Activated T-cell treated with anti-CD3 and anti-CD28 coated beads, Interleukin-2, amount 50 U/mL, for 4 hours (primary cell): ENCODE data around the gene MAGEB1. TPM values are rescaled to one million over a fixed set of nuclear protein-coding genes. Genes with fewer than 3 reads are reported as not detected.

Experiments
- ATAC-seq, 2 donors: fragments of 200-7000 bp; cut with Tn5 transposase; one replicate each; pipeline ENCODE4 v1.10.0; 2021
- DNase-seq: peaks from one replicate; pipeline ENCODE4 v3.0.0-alpha.2; 2020
- H3K27me3 Mint-ChIP-seq: one replicate; pipeline ENCODE4 v1.8.0; 2021; ENCODE audit warnings: low read depth, mixed read lengths
- H3K36me3 Mint-ChIP-seq: one replicate; pipeline ENCODE4 v1.8.0; 2022; ENCODE audit warnings: mixed read lengths; ENCODE audit not compliant: insufficient read depth
- H3K4me1 Mint-ChIP-seq: one replicate; pipeline ENCODE4 v1.8.0; 2021; ENCODE audit warnings: low read depth, mixed read lengths
- H3K4me3 Mint-ChIP-seq: one replicate; pipeline ENCODE4 v1.8.0; 2021; ENCODE audit warnings: mild to moderate bottlenecking, moderate library complexity, mixed read lengths
- H3K9me3 Mint-ChIP-seq: one replicate; pipeline ENCODE4 v1.8.0; 2021; ENCODE audit warnings: mixed read lengths
- total RNA-seq, 3 donors: library from RNA; stranded (reverse); gene quantifications; one replicate each; pipeline ENCODE4 v1.2.1, GENCODE V29; 2021

The MAGEB1 gene
- not detected for total RNA-seq

GRCh38 chrX:30246769-30247489, at the start of gene MAGEB1:
MAGEB1 (plus strand) TSS chrX:30247146; CDS start chrX:30250494, 3,348 bp downstream.
- ATAC-seq (no peak), DNase-seq (no peak)
- no peaks in the 10 kb centered on the region for H3K36me3 Mint-ChIP-seq
- H3K4me1 Mint-ChIP-seq: no peaks in the 10 kb centered on the region
- H3K9me3 Mint-ChIP-seq: no peaks in the 10 kb centered on the region
- no peak within 1 kb of the TSS for H3K4me3 Mint-ChIP-seq
- no peaks in the 10 kb centered on the region for H3K27me3 Mint-ChIP-seq

- Mint-ChIP-seq H3K4me1 (no peaks in the 10 kb centered on the region), H3K36me3 (no peaks in the 10 kb centered on the region), H3K9me3 (no peaks in the 10 kb centered on the region), H3K4me3 (no peak overlapping the region), H3K27me3 (no peaks in the 10 kb centered on the region)
- no peak for DNase-seq
- no peak for ATAC-seq
These were observed 34.8 kb upstream of the MAGEB1 start for GRCh38 chrX:30212172-30212571.

- Mint-ChIP-seq H3K27me3 (no peaks in the 10 kb centered on the region), H3K9me3 (no peaks in the 10 kb centered on the region), H3K36me3 (no peaks in the 10 kb centered on the region), H3K4me1 (no peaks in the 10 kb centered on the region), H3K4me3 (no peak within 1 kb of the TSS)
- ATAC-seq: no peak
- no peak for DNase-seq
These were observed 31.5 kb upstream of the MAGEB1 start, which contains the start of gene MAGEB2 for GRCh38 chrX:30215357-30215843. MAGEB2 (plus strand) TSS chrX:30215563; CDS start chrX:30218581, 3,018 bp downstream.

- Mint-ChIP-seq H3K27me3 (no peaks in the 10 kb centered on the region), H3K4me1 (no peaks in the 10 kb centered on the region)
These were observed 29.5 kb upstream of the MAGEB1 start for GRCh38 chrX:30217465-30217864.

GRCh38 chrX:30219372-30219771, 27.6 kb upstream of the MAGEB1 start:
- DNase-seq: no peak
- H3K4me1 Mint-ChIP-seq: no peaks in the 10 kb centered on the region
- H3K36me3 Mint-ChIP-seq: no peaks in the 10 kb centered on the region
- no peak overlapping the region for H3K4me3 Mint-ChIP-seq
- no peaks in the 10 kb centered on the region for H3K27me3 Mint-ChIP-seq
- no peaks in the 10 kb centered on the region for H3K9me3 Mint-ChIP-seq
- no peak for ATAC-seq

More at GRCh38 chrX:30217465-30217864, 29.5 kb upstream of the MAGEB1 start:
- no peaks in the 10 kb centered on the region for H3K36me3 Mint-ChIP-seq
- DNase-seq (no peak), ATAC-seq (no peak)
- H3K9me3 Mint-ChIP-seq: no peaks in the 10 kb centered on the region
- no peak overlapping the region for H3K4me3 Mint-ChIP-seq

- H3K4me3 Mint-ChIP-seq: no peak overlapping the region
- no peaks in the 10 kb centered on the region for H3K27me3 Mint-ChIP-seq
- H3K4me1 Mint-ChIP-seq: no peaks in the 10 kb centered on the region
- no peaks in the 10 kb centered on the region for H3K9me3 Mint-ChIP-seq
- H3K36me3 Mint-ChIP-seq: no peaks in the 10 kb centered on the region
- DNase-seq: no peak
- ATAC-seq: no peak
These were observed 26.3 kb upstream of the MAGEB1 start for GRCh38 chrX:30220661-30221060.

- Mint-ChIP-seq H3K36me3 (no peaks in the 10 kb centered on the region), H3K4me1 (no peaks in the 10 kb centered on the region), H3K9me3 (no peaks in the 10 kb centered on the region), H3K4me3 (no peak overlapping the region), H3K27me3 (no peaks in the 10 kb centered on the region)
- DNase-seq (no peak), ATAC-seq (no peak)
These were observed 22.4 kb upstream of the MAGEB1 start for GRCh38 chrX:30224536-30224935.

- no peak overlapping the region for H3K4me3 Mint-ChIP-seq
- DNase-seq: no peak
- H3K27me3 Mint-ChIP-seq: no peaks in the 10 kb centered on the region
These were observed 18.4 kb upstream of the MAGEB1 start for GRCh38 chrX:30228526-30228925.

GRCh38 chrX:30230395-30230794, 16.6 kb upstream of the MAGEB1 start, which contains the start of gene MAGEB3:
MAGEB3 (plus strand) TSS chrX:30230657; CDS start chrX:30235925, 5,268 bp downstream.
- ATAC-seq (no peak), DNase-seq (no peak)
- H3K27me3 Mint-ChIP-seq: no peaks in the 10 kb centered on the region
- H3K9me3 Mint-ChIP-seq: no peaks in the 10 kb centered on the region
- H3K4me3 Mint-ChIP-seq: no peak within 1 kb of the TSS
- H3K4me1 Mint-ChIP-seq: no peaks in the 10 kb centered on the region
- no peaks in the 10 kb centered on the region for H3K36me3 Mint-ChIP-seq

More at GRCh38 chrX:30228526-30228925, 18.4 kb upstream of the MAGEB1 start:
- no peaks in the 10 kb centered on the region for H3K9me3 Mint-ChIP-seq
- H3K36me3 Mint-ChIP-seq: no peaks in the 10 kb centered on the region
- ATAC-seq: no peak
- no peaks in the 10 kb centered on the region for H3K4me1 Mint-ChIP-seq

GRCh38 chrX:30241724-30242415, 5.1 kb upstream of the MAGEB1 start, which contains the start of gene MAGEB4:
MAGEB4 (plus strand) TSS chrX:30242000; CDS start chrX:30242136, 136 bp downstream.
- H3K4me1 Mint-ChIP-seq: no peaks in the 10 kb centered on the region
- no peak for DNase-seq
- H3K36me3 Mint-ChIP-seq: no peaks in the 10 kb centered on the region
- H3K4me3 Mint-ChIP-seq: no peak within 1 kb of the TSS
- no peak for ATAC-seq
- H3K27me3 Mint-ChIP-seq: no peaks in the 10 kb centered on the region
- no peaks in the 10 kb centered on the region for H3K9me3 Mint-ChIP-seq

GRCh38 chrX:30248854-30249253, 1.9 kb downstream of the MAGEB1 start:
- Mint-ChIP-seq H3K27me3 (no peaks in the 10 kb centered on the region), H3K36me3 (no peaks in the 10 kb centered on the region), H3K9me3 (no peaks in the 10 kb centered on the region), H3K4me3 (no peak overlapping the region), H3K4me1 (no peaks in the 10 kb centered on the region)
- DNase-seq (no peak), ATAC-seq (no peak)

GRCh38 chrX:30253257-30253656, 6.3 kb downstream of the MAGEB1 start:
- ATAC-seq: no peak
- H3K27me3 Mint-ChIP-seq: no peaks in the 10 kb centered on the region
- no peaks in the 10 kb centered on the region for H3K36me3 Mint-ChIP-seq
- H3K4me3 Mint-ChIP-seq: no peak overlapping the region
- no peaks in the 10 kb centered on the region for H3K9me3 Mint-ChIP-seq
- no peaks in the 10 kb centered on the region for H3K4me1 Mint-ChIP-seq
- no peak for DNase-seq

GRCh38 chrX:30259927-30260326, 13.0 kb downstream of the MAGEB1 start:
- ATAC-seq: no peak
- no peak for DNase-seq
- H3K36me3 Mint-ChIP-seq: no peaks in the 10 kb centered on the region
- H3K4me3 Mint-ChIP-seq: no peak overlapping the region
- H3K4me1 Mint-ChIP-seq: no peaks in the 10 kb centered on the region
- H3K9me3 Mint-ChIP-seq: no peaks in the 10 kb centered on the region
- no peaks in the 10 kb centered on the region for H3K27me3 Mint-ChIP-seq

- Mint-ChIP-seq H3K27me3 (no peaks in the 10 kb centered on the region), H3K9me3 (no peaks in the 10 kb centered on the region), H3K4me1 (no peaks in the 10 kb centered on the region), H3K4me3 (no peak overlapping the region), H3K36me3 (no peaks in the 10 kb centered on the region)
- no peak for ATAC-seq
- no peak for DNase-seq
These were observed 14.1 kb downstream of the MAGEB1 start for GRCh38 chrX:30261012-30261411.

GRCh38 chrX:30262763-30263162, 15.8 kb downstream of the MAGEB1 start:
- ATAC-seq (no peak), DNase-seq (no peak)
- Mint-ChIP-seq H3K4me3 (no peak overlapping the region), H3K36me3 (no peaks in the 10 kb centered on the region), H3K9me3 (no peaks in the 10 kb centered on the region), H3K27me3 (no peaks in the 10 kb centered on the region), H3K4me1 (no peaks in the 10 kb centered on the region)
